H9 (cell line): Measurements from ENCODE around the gene ZNF555. TPM values are rescaled to one million over a fixed set of nuclear protein-coding genes. Genes with fewer than 3 reads are reported as not detected.

Experiments
- DNase-seq: peaks from one replicate; pipeline ENCODE4 v3.0.0-alpha.2; 2017
- H2AFZ ChIP-seq: one replicate; pipeline ENCODE4 v1.6.1; 2013; ENCODE audit warnings: mild to moderate bottlenecking, low read length, control low read depth, moderate library complexity
- H2AK5ac ChIP-seq: 2 replicates; pipeline ENCODE4 v1.6.1; 2013; ENCODE audit warnings: low read length, control low read depth, mixed read lengths; ENCODE audit not compliant: insufficient read length
- H2BK120ac ChIP-seq: one replicate; pipeline ENCODE4 v1.6.1; 2013; ENCODE audit warnings: low read depth, mild to moderate bottlenecking, low read length, control low read depth, inconsistent platforms; ENCODE audit not compliant: poor library complexity, severe bottlenecking
- H2BK12ac ChIP-seq: 2 replicates; pipeline ENCODE4 v1.6.1; 2013; ENCODE audit warnings: low read length, control low read depth, mixed read lengths, low read depth; ENCODE audit not compliant: insufficient read length
- H2BK15ac ChIP-seq: 2 replicates; pipeline ENCODE4 v1.6.1; 2013; ENCODE audit warnings: low read depth, low read length, control low read depth
- H2BK20ac ChIP-seq: one replicate; pipeline ENCODE4 v1.6.1; 2013; ENCODE audit warnings: low read depth, mild to moderate bottlenecking, low read length, control low read depth, inconsistent platforms; ENCODE audit not compliant: poor library complexity, severe bottlenecking
- H2BK5ac ChIP-seq: 2 replicates; pipeline ENCODE4 v1.6.1; 2013; ENCODE audit warnings: low read length, control low read depth, mixed read lengths; ENCODE audit not compliant: insufficient read length
- H3K14ac ChIP-seq: 2 replicates; pipeline ENCODE4 v1.6.1; 2013; ENCODE audit warnings: low read length, control low read depth; ENCODE audit not compliant: insufficient read depth
- H3K18ac ChIP-seq: 2 replicates; pipeline ENCODE4 v1.6.1; 2013; ENCODE audit warnings: low read depth, mild to moderate bottlenecking, mixed read lengths, low read length, control low read depth; ENCODE audit not compliant: insufficient read length
- H3K23ac ChIP-seq: 2 replicates; pipeline ENCODE4 v1.6.1; 2013; ENCODE audit warnings: low read length, control low read depth, mixed read lengths, low read depth; ENCODE audit not compliant: insufficient read length
- H3K23me2 ChIP-seq: 2 replicates; pipeline ENCODE4 v1.6.1; 2013; ENCODE audit warnings: low read depth, mild to moderate bottlenecking, mixed read lengths, low read length, control low read depth; ENCODE audit not compliant: insufficient read length, poor library complexity, severe bottlenecking
- H3K27ac ChIP-seq: 2 replicates; pipeline ENCODE4 v1.5.1; 2013; ENCODE audit warnings: low read length, control low read depth, mixed read lengths, low read depth; ENCODE audit not compliant: insufficient read length
- H3K27me3 ChIP-seq: 2 replicates; pipeline ENCODE4 v1.6.1; 2013; ENCODE audit warnings: low read length, control low read depth, inconsistent platforms; ENCODE audit not compliant: insufficient read depth
- H3K4ac ChIP-seq: 2 replicates; pipeline ENCODE4 v1.6.1; 2013; ENCODE audit warnings: low read depth, mild to moderate bottlenecking, control low read depth, inconsistent platforms, low read length, moderate library complexity
- H3K4me1 ChIP-seq: 2 replicates; pipeline ENCODE4 v1.6.1; 2013; ENCODE audit warnings: low read length, control low read depth, inconsistent platforms; ENCODE audit not compliant: insufficient read depth
- H3K4me2 ChIP-seq: 2 replicates; pipeline ENCODE4 v1.6.1; 2013; ENCODE audit warnings: low read length, control low read depth, mixed read lengths; ENCODE audit not compliant: insufficient read length, insufficient read depth
- H3K56ac ChIP-seq: 2 replicates; pipeline ENCODE4 v1.6.1; 2013; ENCODE audit warnings: low read depth, mild to moderate bottlenecking, mixed read lengths, low read length, control low read depth; ENCODE audit not compliant: insufficient read length
- H3K79me1 ChIP-seq: 2 replicates; pipeline ENCODE4 v1.6.1; 2013; ENCODE audit warnings: low read depth, mild to moderate bottlenecking, moderate library complexity, low read length, control low read depth, inconsistent platforms; ENCODE audit not compliant: insufficient read depth, poor library complexity, severe bottlenecking
- H3K79me2 ChIP-seq: 2 replicates; pipeline ENCODE4 v1.6.1; 2013; ENCODE audit warnings: low read length, control low read depth, inconsistent platforms; ENCODE audit not compliant: insufficient read depth
- H3K9ac ChIP-seq: 2 replicates; pipeline ENCODE4 v1.6.1; 2013; ENCODE audit warnings: low read length, control low read depth, mixed read lengths; ENCODE audit not compliant: insufficient read length; ENCODE audit errors: extremely low read depth
- H3K9me3 ChIP-seq: one replicate; pipeline ENCODE4 v1.6.1; 2013; ENCODE audit warnings: low read depth, low read length, inconsistent platforms; ENCODE audit not compliant: control insufficient read depth
- H3T11ph ChIP-seq: one replicate; pipeline ENCODE4 v1.6.1; 2013; ENCODE audit warnings: mild to moderate bottlenecking, low read length, control low read depth, inconsistent platforms
- H4K20me1 ChIP-seq: one replicate; pipeline ENCODE4 v1.6.1; 2013; ENCODE audit not compliant: control insufficient read depth, insufficient read length, insufficient read depth
- H4K5ac ChIP-seq: 2 replicates; pipeline ENCODE4 v1.6.1; 2013; ENCODE audit warnings: low read depth, mild to moderate bottlenecking, mixed read lengths, low read length, control low read depth; ENCODE audit not compliant: insufficient read length
- H4K8ac ChIP-seq: replicated peaks from 2 replicates; pipeline ENCODE4 v1.6.1; 2013; ENCODE audit warnings: low read length, control low read depth, mixed read lengths, low read depth; ENCODE audit not compliant: insufficient read length
- H4K91ac ChIP-seq: 2 replicates; pipeline ENCODE4 v1.6.1; 2013; ENCODE audit warnings: low read depth, mild to moderate bottlenecking, moderate library complexity, mixed read lengths, low read length, control low read depth; ENCODE audit not compliant: insufficient read length
- H3K27ac Mint-ChIP-seq, 3 experiments: 2 replicates in 2 of 3; 3 replicates in 1 of 3; pipeline ENCODE4 v1.8.0; 2020 to 2021; ENCODE audit warnings: mixed read lengths in 3 of 3, mild to moderate bottlenecking in 1 of 3, moderate library complexity in 1 of 3
- H3K27me3 Mint-ChIP-seq: 2 replicates; pipeline ENCODE4 v1.8.0; 2021; ENCODE audit warnings: low read depth, mild to moderate bottlenecking, moderate library complexity, mixed read lengths
- H3K36me3 Mint-ChIP-seq, 3 experiments: 2 replicates in 2 of 3; 3 replicates in 1 of 3; pipeline ENCODE4 v1.8.0; 2020 to 2021; ENCODE audit warnings: low read depth in 3 of 3, mixed read lengths in 3 of 3; ENCODE audit not compliant: insufficient read depth in 1 of 3
- H3K4me1 Mint-ChIP-seq, 2 experiments: 2 replicates each; pipeline ENCODE4 v1.8.0; 2020; ENCODE audit warnings: mixed read lengths in 2 of 2
- H3K4me3 Mint-ChIP-seq, 2 experiments: 2 replicates in 1 of 2; 3 replicates in 1 of 2; pipeline ENCODE4 v1.8.0; 2020 to 2021; ENCODE audit warnings: mild to moderate bottlenecking in 2 of 2, mixed read lengths in 2 of 2, moderate library complexity in 1 of 2
- H3K9me3 Mint-ChIP-seq, 2 experiments: 2 replicates in 1 of 2; 3 replicates in 1 of 2; pipeline ENCODE4 v1.8.0; 2020; ENCODE audit warnings: mild to moderate bottlenecking in 2 of 2, mixed read lengths in 2 of 2, moderate library complexity in 1 of 2
- WGBS: extraction: QIAGEN DNeasy Blood & Tissue Kit; methylation state at CpG from one replicate; pipeline ENCODE4 v1.1.7; 2013; ENCODE audit warnings: missing lambda C conversion rate, low lambda C conversion rate, mixed read lengths; ENCODE audit not compliant: insufficient read length; ENCODE audit errors: extremely low coverage; 5-methylcytosine and 5-hydroxymethylcytosine counted together
- total RNA-seq: library from RNA; stranded (reverse); gene quantifications from 2 replicates; pipeline ENCODE4 v1.2.1, GENCODE V29; 2021
- TF ChIP-seq, protein P1 (sequence below): fragments of 200-600 bp; sonication (generic); conservative IDR thresholded peaks from 3 replicates; pipeline ENCODE4 v1.8.0; 2021; ENCODE audit warnings: antibody characterized with exemption, mild to moderate bottlenecking

The ZNF555 gene
- total RNA-seq, 1 experiment from 2014 or later = 7.8 TPM

DNA sequence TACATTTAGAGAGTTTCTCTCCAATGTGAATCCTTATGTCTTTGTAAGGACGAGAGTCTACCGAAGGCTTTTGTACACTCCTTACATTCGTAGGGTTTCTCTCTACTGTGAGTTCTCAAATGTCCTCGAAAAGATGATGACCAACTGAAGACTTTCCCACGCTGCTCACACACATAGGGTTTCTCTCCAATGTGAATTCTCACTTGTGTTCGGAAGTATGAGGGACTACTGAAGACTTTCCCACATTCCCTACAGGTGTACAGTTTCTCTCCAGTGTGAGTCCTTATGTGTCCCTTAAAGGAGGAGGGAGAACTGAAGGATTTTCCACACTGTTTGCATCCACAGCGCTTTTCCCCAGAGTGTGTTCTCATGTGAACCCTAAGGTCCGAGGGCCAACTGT lies 55.4 kb downstream of the ZNF555 start:
- peaks cover 2% of the 10 kb centered on the region in 2 experiments for H3K4me1 Mint-ChIP-seq
- no peak overlapping the region for H3K23ac ChIP-seq
- H4K5ac ChIP-seq = no peak overlapping the region
- H3K79me1 ChIP-seq = no peaks in the 10 kb centered on the region
- H3K9me3 Mint-ChIP-seq = peaks cover 26 to 40% of the 10 kb centered on the region in 2 experiments
- H3K4me1 ChIP-seq = no peaks in the 10 kb centered on the region
- H2BK15ac ChIP-seq = no peak overlapping the region
- no peak overlapping the region for H2BK12ac ChIP-seq
- H3K4me3 Mint-ChIP-seq = no peak overlapping the region
- no peak overlapping the region for H2AFZ ChIP-seq
- no peak overlapping the region for H3K27ac Mint-ChIP-seq
- H2AK5ac ChIP-seq = no peak overlapping the region
- H3K4me2 ChIP-seq = no peak overlapping the region
- H3K36me3 Mint-ChIP-seq = peaks cover 0 to 3% (median 2%) of the 10 kb centered on the region in 3 experiments; a peak in 3 of 7 replicates
- no peak overlapping the region for H3K14ac ChIP-seq
- no peak overlapping the region for H4K8ac ChIP-seq
- no peak overlapping the region for H3K56ac ChIP-seq
- no peaks in the 10 kb centered on the region for H3K23me2 ChIP-seq
- no peak overlapping the region for H2BK120ac ChIP-seq
- H3K27ac ChIP-seq = no peak overlapping the region
- H3K9ac ChIP-seq = no peak overlapping the region
- no peaks in the 10 kb centered on the region for H3K9me3 ChIP-seq
- H3K4ac ChIP-seq = no peak overlapping the region
- no peaks in the 10 kb centered on the region for H3K27me3 ChIP-seq
- TF ChIP-seq, protein P1, sequence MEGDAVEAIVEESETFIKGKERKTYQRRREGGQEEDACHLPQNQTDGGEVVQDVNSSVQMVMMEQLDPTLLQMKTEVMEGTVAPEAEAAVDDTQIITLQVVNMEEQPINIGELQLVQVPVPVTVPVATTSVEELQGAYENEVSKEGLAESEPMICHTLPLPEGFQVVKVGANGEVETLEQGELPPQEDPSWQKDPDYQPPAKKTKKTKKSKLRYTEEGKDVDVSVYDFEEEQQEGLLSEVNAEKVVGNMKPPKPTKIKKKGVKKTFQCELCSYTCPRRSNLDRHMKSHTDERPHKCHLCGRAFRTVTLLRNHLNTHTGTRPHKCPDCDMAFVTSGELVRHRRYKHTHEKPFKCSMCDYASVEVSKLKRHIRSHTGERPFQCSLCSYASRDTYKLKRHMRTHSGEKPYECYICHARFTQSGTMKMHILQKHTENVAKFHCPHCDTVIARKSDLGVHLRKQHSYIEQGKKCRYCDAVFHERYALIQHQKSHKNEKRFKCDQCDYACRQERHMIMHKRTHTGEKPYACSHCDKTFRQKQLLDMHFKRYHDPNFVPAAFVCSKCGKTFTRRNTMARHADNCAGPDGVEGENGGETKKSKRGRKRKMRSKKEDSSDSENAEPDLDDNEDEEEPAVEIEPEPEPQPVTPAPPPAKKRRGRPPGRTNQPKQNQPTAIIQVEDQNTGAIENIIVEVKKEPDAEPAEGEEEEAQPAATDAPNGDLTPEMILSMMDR = no peak
- H3K27me3 Mint-ChIP-seq = peaks cover 17% of the 10 kb centered on the region
- no peak for DNase-seq
- no peaks in the 10 kb centered on the region for H4K20me1 ChIP-seq
- no peak overlapping the region for H2BK20ac ChIP-seq
- no peak overlapping the region for H2BK5ac ChIP-seq
- H4K91ac ChIP-seq = no peak overlapping the region
- no peak overlapping the region for H3T11ph ChIP-seq
- H3K18ac ChIP-seq = no peak overlapping the region
- no CpG with 5 or more reads among the region's 8 CpGs for WGBS
- 0 out of 2 replicates have a peak, but pooled peaks cover under 1% of the 10 kb centered on the region for H3K79me2 ChIP-seq
